A549 treated with DMSO at 1 μM for 4 hours (cell line): Measurements from ENCODE around the gene PODN. TPM values are rescaled to one million over a fixed set of nuclear protein-coding genes. Genes with fewer than 3 reads are reported as not detected.

Experiments used
- total RNA-seq: library from RNA; stranded (reverse); fragments of 200-300 nt; extraction: Qiagen RNA extraction; gene quantifications from 5 replicates; pipeline ENCODE4 v1.2.3, GENCODE V29; 2022; ENCODE audit warnings: low read depth

PODN gene
- total RNA-seq = 0.09 TPM in 1 of 5 replicates, not detected in the others

DNA sequence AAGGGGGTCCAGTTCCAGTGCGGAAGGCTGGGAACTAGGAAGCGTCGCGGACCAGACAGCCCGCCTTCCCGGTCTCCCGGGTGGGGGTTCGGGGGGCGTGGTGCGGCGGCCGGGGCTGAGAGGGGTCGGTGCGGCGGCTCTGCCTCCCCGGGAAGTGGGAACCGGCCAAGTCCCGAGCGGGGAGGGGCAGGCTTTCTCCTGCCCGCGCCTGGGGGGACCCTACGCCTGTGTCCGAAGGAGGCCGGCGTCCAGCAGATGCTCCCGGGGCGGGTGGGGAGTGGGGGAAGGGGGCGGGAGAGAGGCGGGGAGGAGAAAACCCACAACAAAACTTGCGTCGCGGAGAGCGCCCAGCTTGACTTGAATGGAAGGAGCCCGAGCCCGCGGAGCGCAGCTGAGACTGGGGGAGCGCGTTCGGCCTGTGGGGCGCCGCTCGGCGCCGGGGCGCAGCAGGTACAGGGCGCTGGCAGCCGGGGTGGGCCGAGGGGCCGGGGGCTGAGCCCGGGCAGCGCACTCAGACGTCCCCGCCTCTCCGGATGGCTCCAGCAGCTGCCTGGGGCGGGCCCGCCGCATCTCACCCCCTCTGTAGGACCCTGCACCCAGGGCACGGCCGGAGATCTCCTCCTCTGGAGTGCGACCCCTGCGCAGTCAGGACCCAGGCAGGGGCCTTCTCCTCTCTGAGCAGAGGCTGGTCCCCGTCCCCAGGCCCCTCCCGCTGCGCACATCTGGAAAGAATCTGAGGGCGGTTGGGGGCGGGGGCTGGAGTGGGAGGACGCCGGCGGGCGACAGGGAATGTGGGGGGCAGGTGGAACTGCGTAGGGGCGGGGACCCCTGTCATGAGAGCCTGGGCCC, at the start of gene PODN:
PODN (plus strand) TSS at position 355 of the 849 bp plus-strand sequence. CDS start 7,643 bp downstream, outside the sequence.

Other genes with a start within 250 kb of the PODN start
- gene ZYG11A, start 219.5 kb upstream of the PODN start, total RNA-seq = 2.3 to 3.2 TPM (median 2.6 TPM) in 5 replicates
- gene ECHDC2, start 140.5 kb upstream of the PODN start, total RNA-seq = 7.3 to 13.0 TPM (median 10.7 TPM) in 5 replicates
- 47.0 to 69.6 TPM (median 52.0 TPM) in 5 replicates for gene SCP2, start 134.9 kb upstream of the PODN start, total RNA-seq
- gene SLC1A7, start 80.4 kb downstream of the PODN start, total RNA-seq = 0.04 TPM in 1 of 5 replicates, not detected in the others
- gene CPT2, start 134.6 kb downstream of the PODN start, total RNA-seq = 8.2 to 10.2 TPM (median 8.8 TPM) in 5 replicates
- gene CZIB, start 158.4 kb downstream of the PODN start, total RNA-seq = 29.3 to 32.1 TPM (median 30.5 TPM) in 5 replicates
- gene MAGOH, start 176.3 kb downstream of the PODN start, total RNA-seq = 62.9 to 90.0 TPM (median 67.4 TPM) in 5 replicates